Measurements from ENCODE around the gene ANGPTL4.
"Not testable (repeated sequence)": the region's sequence is repeated elsewhere in the genome, so short reads cannot be mapped to it uniquely, and the experiment has no call there.

Gene ANGPTL4

GRCh38 chr19:8366121-8366581 lies 2.2 kb downstream of the ANGPTL4 start:
- DNase-seq = no peak

- no peak for DNase-seq
Measured at GRCh38 chr19:8366961-8367326, 3.0 kb downstream of the ANGPTL4 start.

GRCh38 chr19:8367327-8368001 lies 3.5 kb downstream of the ANGPTL4 start:
- DNase-seq = no peak

GRCh38 chr19:8370176-8371010 lies 6.4 kb downstream of the ANGPTL4 start:
- DNase-seq = no peak

- no peak for DNase-seq
Measured at GRCh38 chr19:8371011-8371804, 7.3 kb downstream of the ANGPTL4 start.

- no peak for DNase-seq
Measured at GRCh38 chr19:8373867-8374813, 10.2 kb downstream of the ANGPTL4 start.

GRCh38 chr19:8375766-8376165 lies 11.8 kb downstream of the ANGPTL4 start:
- DNase-seq = not testable (repeated sequence)

GRCh38 chr19:8376373-8376974 lies 12.5 kb downstream of the ANGPTL4 start:
- not testable (repeated sequence) for DNase-seq

GRCh38 chr19:8377598-8377997 lies 13.6 kb downstream of the ANGPTL4 start:
- no peak for DNase-seq

GRCh38 chr19:8379156-8379891 lies 15.4 kb downstream of the ANGPTL4 start:
- not testable (repeated sequence) for DNase-seq

- not testable (repeated sequence) for DNase-seq
Measured at GRCh38 chr19:8384569-8384968, 20.6 kb downstream of the ANGPTL4 start.

GRCh38 chr19:8385103-8385502 lies 21.1 kb downstream of the ANGPTL4 start:
- not testable (repeated sequence) for DNase-seq

- DNase-seq = not testable (repeated sequence)
Measured at GRCh38 chr19:8385566-8385965, 21.6 kb downstream of the ANGPTL4 start.

GRCh38 chr19:8386419-8386818 lies 22.5 kb downstream of the ANGPTL4 start:
- not testable (repeated sequence) for DNase-seq

GRCh38 chr19:8386990-8387389 lies 23.0 kb downstream of the ANGPTL4 start:
- DNase-seq = no peak

- DNase-seq = no peak
Measured at GRCh38 chr19:8387688-8388611, 24.0 kb downstream of the ANGPTL4 start.

GRCh38 chr19:8388612-8388958 lies 24.6 kb downstream of the ANGPTL4 start:
- no peak for DNase-seq

GRCh38 chr19:8389891-8390616 lies 26.1 kb downstream of the ANGPTL4 start, which contains the start of gene RAB11B:
TSS of gene RAB11B (plus strand) at chr19:8390360. CDS start at chr19:8390417, 57 bp downstream.
- DNase-seq = peak; percentile 99 to 100

GRCh38 chr19:8390617-8390981 lies 26.6 kb downstream of the ANGPTL4 start:
- DNase-seq = peak; percentile 91 to 93
